ENCODE results near the gene MYBPC2. TPM values are rescaled to one million over a fixed set of nuclear protein-coding genes. Genes with fewer than 3 reads are reported as not detected.

MYBPC2 gene
- total and polyA plus RNA-seq, 2 of the 4 experiments (the other 2 are of a cell fraction): not detected

- peaks cover 3% of the 10 kb centered on the region; the same call in 1 of the 2 replicates for H3K36me3 ChIP-seq (ENCODE audit: control insufficient read depth, insufficient read depth, low read length)
- no TSS peak for BruUV-seq (replicated peaks)
- no peak overlapping the region for H2AK5ac ChIP-seq (ENCODE audit: low read depth, low read length)
- H4K91ac ChIP-seq (ENCODE audit: insufficient read depth, low read depth, low read length): no peak overlapping the region
- H3K79me1 ChIP-seq (ENCODE audit: low read depth in 1 of 2, low read length in 2 of 2): peaks cover 5 to 10% of the 10 kb centered on the region in 2 experiments; a peak in 3 of 4 replicates
- H2BK15ac ChIP-seq (ENCODE audit: low read depth, low read length): no peak overlapping the region
- CTCF ChIA-PET: no interaction called here
- dilution Hi-C loops (cut with HindIII; ENCODE audit: low sequenced_read_pairs, unreplicated experiment): no loop called here
- no peak overlapping the region for H3K27ac ChIP-seq (ENCODE audit: insufficient read depth, low read length)
- H2BK5ac ChIP-seq (ENCODE audit: low read depth, low read length, poor library complexity, severe bottlenecking): no peak overlapping the region
- no peak for ATAC-seq (ENCODE audit: low read depth)
- H2BK120ac ChIP-seq (ENCODE audit: low read depth, low read length): no peak overlapping the region
- WGBS, 2 experiments (ENCODE audit: extremely low coverage in 2 of 2, insufficient read length in 1 of 2): 100% methylated on average over 1 of the region's 8 CpGs; no CpG with 5 or more reads in 1 of the 2 experiments
- no peak overlapping the region for H3K56ac ChIP-seq (ENCODE audit: extremely low read depth, insufficient read depth, low read length)
- H4K20me1 ChIP-seq (ENCODE audit: insufficient read depth, low read length): no peaks in the 10 kb centered on the region
- no peak overlapping the region for H3K4me3 ChIP-seq (ENCODE audit: insufficient read depth, low read depth, low read length)
- no peak overlapping the region for H3K14ac ChIP-seq (replicated peaks; ENCODE audit: low read depth, low read length)
- TF ChIP-seq BHLHE40 (IDR thresholded peaks at IDR 0.05; ENCODE audit: low read depth, low read length) (no peak), POLR2A (IDR thresholded peaks at IDR 0.05; ENCODE audit: low read depth, low read length) (no peak), ELK1 (IDR thresholded peaks at IDR 0.05; ENCODE audit: borderline replicate concordance, low read depth, low read length) (no peak), CHD1 (IDR thresholded peaks at IDR 0.05; ENCODE audit: low read depth, low read length) (no peak), SMC3 (IDR thresholded peaks at IDR 0.05; ENCODE audit: low read depth, low read length) (no peak), CTCF (conservative IDR thresholded peaks at IDR 0.05; ENCODE audit: low read depth, low read length) (no peak), USF2 (IDR thresholded peaks at IDR 0.05; ENCODE audit: low read depth, low read length) (no peak), FOS (IDR thresholded peaks at IDR 0.05; ENCODE audit: low read depth, low read length) (no peak), RCOR1 (IDR thresholded peaks at IDR 0.05; ENCODE audit: insufficient replicate concordance, low read length) (no peak), RAD21 (IDR thresholded peaks at IDR 0.05; ENCODE audit: low read length) (no peak), RFX5 (IDR thresholded peaks at IDR 0.05; ENCODE audit: low read depth, low read length) (no peak), CEBPB (IDR thresholded peaks at IDR 0.05; ENCODE audit: low read depth, low read length) (no peak), MAFK (IDR thresholded peaks at IDR 0.05; ENCODE audit: low read depth, low read length) (no peak), NFE2L2 (IDR thresholded peaks at IDR 0.05; ENCODE audit: low read depth, low read length) (no peak), MAZ (IDR thresholded peaks at IDR 0.05; ENCODE audit: borderline replicate concordance, low read depth, low read length) (no peak), MXI1 (IDR thresholded peaks at IDR 0.05; ENCODE audit: borderline replicate concordance, low read depth, low read length) (no peak)
- H2AFZ ChIP-seq (replicated peaks; ENCODE audit: low read length, poor library complexity): peak overlapping the region; percentile 23
- H3K9me3 ChIP-seq (ENCODE audit: control insufficient read depth, insufficient read depth, low read length): no peaks in the 10 kb centered on the region
- DNase-seq: no peak
- peaks cover 3% of the 10 kb centered on the region for H3K4me1 ChIP-seq (ENCODE audit: control insufficient read depth, insufficient read depth, low read length)
- no peak overlapping the region for H2AK9ac ChIP-seq (replicated peaks; ENCODE audit: low read depth, low read length, poor library complexity)
- no peaks in the 10 kb centered on the region for H3K27me3 ChIP-seq (ENCODE audit: control insufficient read depth, insufficient read depth, low read length)
- no peak overlapping the region for H2BK20ac ChIP-seq (ENCODE audit: low read depth, low read length)
- POLR2A ChIA-PET (ENCODE audit: unreplicated experiment): no interaction called here
- H4K5ac ChIP-seq (ENCODE audit: low read depth, low read length): no peak overlapping the region
- intact Hi-C loops (cut with micrococcal nuclease): no loop called here
- H3K4me2 ChIP-seq (ENCODE audit: low read depth, low read length): no peak overlapping the region
- in situ Hi-C loops (cut with MboI; ENCODE audit: low sequenced_read_pairs): no loop called here
- no peak overlapping the region for H3K18ac ChIP-seq (ENCODE audit: low read depth, low read length)
- no peaks in the 10 kb centered on the region; the same call in 1 of the 2 replicates for H3K9me1 ChIP-seq (ENCODE audit: insufficient read depth, low read length)
- no peak overlapping the region for H4K8ac ChIP-seq (ENCODE audit: low read depth in 2 of 2, low read length in 2 of 2)
- H3K9ac ChIP-seq (ENCODE audit: low read depth, low read length): no peak overlapping the region
- no peak overlapping the region for H3K4ac ChIP-seq (ENCODE audit: low read depth, low read length)
- no peak overlapping the region for H3K23ac ChIP-seq (ENCODE audit: low read depth, low read length)
Measured at GRCh38 chr19:50507376-50507775, 74.7 kb downstream of the MYBPC2 start.
